NCI-H524 treated with DMSO at 0.1 percent for 48 hours (cell line): ENCODE results near the gene KERA.
"Not testable (repeated sequence)": the region's sequence is repeated elsewhere in the genome, so short reads cannot be mapped to it uniquely, and the experiment has no call there.

ENCODE experiments used
- DNase-seq: peaks from one replicate; lab custom pipeline; 2025; lab: John Stamatoyannopoulos, UW

KERA gene

DNA sequence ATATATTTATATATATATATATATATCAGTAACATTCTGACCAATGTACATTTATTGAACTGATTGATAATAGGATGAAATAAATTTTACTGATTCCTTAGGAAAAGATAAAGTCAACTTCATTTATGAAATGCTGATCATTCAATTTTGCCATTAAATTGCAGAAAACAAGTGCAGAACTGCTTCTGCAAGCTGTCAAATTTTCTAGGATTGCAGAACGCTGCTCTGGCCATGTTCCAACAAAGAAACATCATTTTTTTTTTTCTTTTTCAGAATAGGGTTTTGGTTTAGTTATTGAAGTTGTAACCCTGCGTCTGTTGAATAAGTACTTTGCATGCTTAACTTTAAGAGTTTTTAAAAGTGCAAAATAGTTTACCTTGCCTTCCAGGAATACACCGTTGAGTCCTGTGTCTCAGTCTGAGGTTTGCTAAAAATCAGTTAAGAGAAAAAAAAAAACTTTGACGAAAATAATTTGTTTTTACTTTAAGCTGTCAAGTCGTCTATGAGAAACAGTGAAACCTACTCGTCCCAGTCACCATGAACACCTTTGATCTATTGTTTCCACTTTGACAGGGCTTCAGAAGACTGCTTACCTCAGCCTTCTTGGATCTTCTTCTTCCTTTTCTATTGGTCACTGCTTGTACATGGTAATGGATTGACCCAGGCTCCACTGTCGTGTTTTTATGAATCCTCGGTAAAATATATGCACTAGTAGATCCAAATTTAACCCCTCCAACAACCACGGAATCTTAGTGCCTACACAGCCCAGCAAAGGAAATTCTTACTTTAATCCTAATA is at the start of gene KERA:
Gene KERA, minus strand, starts transcription at position 657 of the 798 bp plus-strand sequence. CDS start 1,743 bp downstream, outside the sequence.
- no peak for DNase-seq

DNA sequence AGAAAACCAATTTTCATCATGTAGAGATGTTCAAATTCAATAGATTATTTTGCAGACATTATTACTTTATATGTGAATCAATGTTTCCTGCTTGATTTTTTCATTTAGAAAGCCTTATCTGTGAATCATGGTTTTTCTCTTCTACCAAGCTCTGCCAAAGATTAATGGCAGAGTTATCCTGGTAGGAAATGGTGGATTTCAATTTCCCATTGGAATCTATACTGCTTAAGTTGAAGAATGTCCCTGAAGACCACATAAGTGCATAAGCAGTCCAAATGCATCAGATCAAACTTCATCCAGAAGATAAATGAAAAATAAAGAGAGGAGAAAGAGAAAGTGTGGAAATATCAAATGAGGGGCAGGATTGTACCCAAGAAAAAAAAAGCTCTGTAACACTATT is 48.5 kb upstream of the KERA start:
- no peak for DNase-seq

DNA sequence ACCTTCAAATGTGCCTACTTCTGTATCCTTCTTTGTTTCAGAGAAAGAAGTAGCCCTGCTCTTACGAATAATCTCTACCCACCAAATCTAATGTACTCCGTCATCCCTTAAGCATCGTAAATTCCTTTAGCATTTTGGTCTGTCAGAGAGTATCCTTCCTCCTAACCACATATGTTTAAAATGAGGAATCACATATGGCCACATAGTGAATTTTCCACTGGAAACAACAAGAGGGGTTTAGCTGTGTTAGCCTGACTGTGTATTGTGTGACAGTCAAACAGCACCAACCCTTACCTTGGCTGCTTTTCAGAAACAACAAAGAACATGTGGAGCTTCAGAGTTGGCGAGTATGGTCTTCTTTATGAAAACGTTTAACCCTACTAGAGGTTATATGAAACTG is 48.0 kb upstream of the KERA start:
- DNase-seq = no peak

- DNase-seq = no peak
Measured at GRCh38 chr12:91104812-91105466, 47.1 kb upstream of the KERA start.

DNA sequence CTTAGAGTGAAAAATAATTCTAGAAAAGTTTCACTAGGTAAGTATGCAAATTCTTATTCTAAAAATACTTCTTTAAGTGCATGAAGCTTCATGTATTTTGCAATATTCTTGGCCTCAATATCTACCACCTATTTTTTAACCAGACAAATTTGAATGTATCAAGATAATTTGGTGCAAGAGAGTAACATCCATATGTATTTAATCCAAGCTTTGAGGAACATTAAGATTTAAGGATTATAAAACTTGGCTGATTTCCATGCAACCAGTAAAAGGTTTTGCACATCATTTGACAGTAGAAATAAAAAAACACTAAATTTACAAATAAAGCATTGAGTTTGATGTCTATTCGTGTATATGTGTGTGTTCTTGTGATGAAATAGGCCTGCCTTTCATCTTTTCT is 45.8 kb upstream of the KERA start:
- DNase-seq = no peak

DNA sequence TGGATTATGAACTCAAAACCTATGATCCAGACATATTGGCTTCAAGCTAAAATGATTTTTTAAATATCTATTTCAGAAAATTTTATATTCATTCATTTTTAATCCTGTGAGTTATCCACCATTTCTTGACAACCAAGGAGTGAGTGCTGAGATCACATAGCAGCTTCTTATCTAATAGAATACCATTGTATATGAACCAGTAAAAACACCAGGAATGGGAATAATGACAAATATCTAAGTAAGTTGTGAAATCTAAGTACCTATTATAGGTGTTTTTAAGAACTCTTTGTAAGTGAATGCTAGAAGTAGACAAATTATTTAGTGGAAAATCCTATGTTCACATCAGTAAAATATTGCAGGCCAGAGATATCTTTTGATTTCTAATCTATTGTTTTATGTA is 45.3 kb upstream of the KERA start:
- DNase-seq = no peak

DNA sequence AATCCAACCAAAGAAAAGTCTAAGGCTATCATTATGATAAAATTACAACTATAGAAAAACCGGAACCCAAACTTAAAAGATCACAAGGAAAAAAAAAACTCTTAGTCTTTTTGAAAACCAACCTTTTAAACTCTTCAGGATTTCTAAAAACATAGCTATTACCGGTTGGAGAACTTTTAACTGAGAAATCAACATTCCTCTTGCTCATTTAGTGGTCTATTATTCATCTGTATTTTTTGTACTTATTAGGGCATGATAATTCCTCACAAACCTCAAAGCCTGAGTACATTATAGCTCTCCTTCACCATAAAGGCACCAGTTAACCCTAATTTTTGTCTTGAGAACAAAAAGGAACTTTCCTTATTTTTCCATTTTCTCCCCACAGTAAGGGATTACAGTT is 43.1 kb upstream of the KERA start:
- DNase-seq = no peak

GRCh38 chr12:91099836-91100235 is 42.0 kb upstream of the KERA start:
- no peak for DNase-seq

DNA sequence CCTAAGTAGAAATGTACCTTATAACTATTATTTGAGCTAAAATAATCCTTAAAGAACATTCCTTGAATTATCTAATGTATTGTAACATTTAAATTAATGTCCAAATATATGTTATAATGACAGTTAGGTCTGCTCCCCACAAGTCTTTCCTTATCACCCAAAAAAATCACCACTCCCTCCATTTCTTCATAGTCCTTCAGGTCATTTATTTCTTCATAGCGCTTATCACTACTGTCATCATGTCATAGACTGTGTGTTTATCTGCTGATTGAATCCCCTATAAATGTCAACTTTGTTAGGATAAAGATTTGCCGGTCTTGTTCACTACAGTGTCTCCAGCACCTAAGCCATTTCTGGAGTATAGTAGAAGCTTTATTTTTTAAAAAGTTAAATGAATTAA is 41.5 kb upstream of the KERA start:
- no peak for DNase-seq

DNA sequence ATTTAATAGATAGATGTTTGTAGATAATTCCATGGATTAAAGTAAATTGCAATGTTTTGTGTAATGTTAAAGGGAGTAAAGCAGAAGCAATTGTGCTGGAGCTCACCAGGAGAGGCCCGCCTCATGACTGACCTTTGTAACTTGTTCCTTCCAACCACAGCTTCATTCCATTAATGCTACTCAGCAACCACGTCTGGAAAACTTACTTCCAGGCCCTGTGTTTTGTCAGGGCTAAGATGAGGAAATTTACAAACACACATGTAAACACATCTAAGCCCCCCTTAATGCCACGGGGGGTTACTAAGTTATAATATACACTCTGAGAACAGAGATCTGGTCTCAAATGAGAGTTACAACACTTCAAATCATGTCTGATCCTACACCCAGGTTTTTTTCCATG is 41.1 kb upstream of the KERA start:
- DNase-seq = no peak

GRCh38 chr12:91098461-91098860 is 40.6 kb upstream of the KERA start:
- DNase-seq = no peak

- DNase-seq = no peak
Measured at GRCh38 chr12:91094957-91095356, 37.1 kb upstream of the KERA start.

GRCh38 chr12:91094032-91094662 is 36.3 kb upstream of the KERA start:
- no peak for DNase-seq

DNA sequence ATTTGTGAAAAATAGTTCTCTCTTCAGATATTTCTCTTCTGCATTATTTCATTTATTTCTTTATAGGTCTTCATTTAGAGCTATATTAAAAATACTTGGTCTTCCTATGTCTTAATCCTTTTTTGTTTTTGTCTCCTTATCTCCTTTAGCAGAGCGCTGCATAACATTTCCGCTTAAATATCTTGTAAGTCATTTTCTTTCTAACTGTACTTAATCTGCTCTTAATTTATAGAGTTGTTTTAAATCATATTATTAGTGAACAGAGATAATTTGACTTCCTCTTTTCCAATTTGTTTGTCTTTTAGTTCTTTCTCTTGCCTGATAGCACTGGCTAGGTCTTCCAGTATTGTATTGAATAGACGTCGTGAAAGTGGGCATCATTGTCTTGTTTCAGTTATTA is 35.5 kb upstream of the KERA start:
- DNase-seq = no peak

DNA sequence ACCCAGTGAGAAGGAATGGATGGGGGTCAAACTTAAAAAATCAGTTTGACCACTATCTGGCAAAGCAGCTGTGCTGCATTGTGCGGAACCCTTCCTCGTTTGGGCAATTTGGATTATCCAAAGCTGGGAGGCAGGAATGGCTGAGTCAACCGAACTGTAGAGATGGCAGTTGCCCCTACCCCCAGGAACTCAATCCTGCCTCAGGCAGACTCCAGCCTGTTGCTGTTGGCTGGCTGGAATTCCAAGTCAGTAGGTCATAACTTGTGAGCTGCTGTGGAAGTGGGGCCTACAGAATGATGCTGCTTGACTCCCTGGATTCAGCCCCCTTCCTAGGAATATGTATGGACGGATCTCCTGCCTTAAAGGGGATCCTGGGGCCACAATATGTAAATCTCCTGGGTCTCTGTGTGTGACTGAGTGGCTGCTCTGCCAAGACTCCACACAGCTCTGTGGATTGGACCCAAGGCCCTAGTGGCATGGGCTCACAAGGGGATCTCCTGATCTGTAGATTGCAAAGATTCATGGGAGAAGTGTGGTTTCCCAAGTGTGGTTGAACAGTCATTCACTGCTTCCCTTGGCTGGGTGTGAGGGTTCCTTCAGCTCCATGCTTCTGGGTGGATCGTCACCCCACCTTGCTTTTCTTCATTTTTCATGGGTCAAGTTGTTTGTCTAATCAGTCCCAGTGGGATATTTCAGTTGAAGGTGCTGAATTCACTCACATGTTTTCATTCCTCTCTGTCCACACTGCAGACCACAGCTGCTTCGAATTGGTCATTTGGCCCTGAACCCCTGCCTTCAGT is 34.3 kb upstream of the KERA start:
- DNase-seq = no peak

GRCh38 chr12:91089953-91090352 is 32.1 kb upstream of the KERA start:
- not testable (repeated sequence) for DNase-seq

DNA sequence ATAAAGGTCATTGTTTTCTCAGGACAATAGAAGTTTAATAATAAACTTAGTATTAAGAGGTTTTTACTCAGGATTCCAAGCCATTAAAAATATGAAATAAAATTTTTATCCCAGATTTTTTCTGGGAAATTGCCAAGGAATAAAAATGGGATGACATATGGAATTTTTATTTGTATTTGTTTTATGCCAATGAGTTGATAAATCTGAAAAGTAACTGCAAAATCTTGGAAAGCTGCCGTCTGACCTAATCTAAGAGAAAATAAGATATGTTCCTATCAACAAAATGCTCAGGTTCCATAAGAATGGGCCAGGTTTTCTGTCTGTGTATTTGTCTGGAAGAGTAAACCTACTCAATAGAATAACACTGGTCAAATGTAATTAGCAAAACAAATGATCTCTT is 22.2 kb upstream of the KERA start:
- DNase-seq = no peak

GRCh38 chr12:91078501-91078900 is 20.7 kb upstream of the KERA start:
- DNase-seq = no peak

GRCh38 chr12:91077228-91077954 is 19.6 kb upstream of the KERA start:
- DNase-seq = no peak

DNA sequence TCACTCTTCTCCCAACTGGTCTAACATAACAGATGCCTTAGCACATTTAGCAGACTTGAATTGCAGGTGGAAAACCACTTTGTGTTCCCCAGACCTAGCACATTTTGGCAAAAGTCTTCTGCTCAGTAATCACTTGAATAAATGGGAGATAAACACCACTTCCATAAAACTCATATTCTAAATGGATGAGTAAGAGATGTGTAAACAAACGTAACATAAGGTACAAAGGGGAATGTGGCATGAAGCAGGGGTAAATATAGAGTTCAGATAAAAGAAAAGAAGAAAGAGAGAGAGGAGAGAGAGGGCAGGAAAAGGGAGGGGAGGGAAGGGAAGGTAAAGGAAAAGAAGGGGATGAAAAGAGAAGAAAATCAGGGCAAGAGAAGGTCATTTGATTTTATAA is 17.0 kb upstream of the KERA start:
- no peak for DNase-seq

- DNase-seq = no peak
Measured at GRCh38 chr12:91074154-91074709, 16.4 kb upstream of the KERA start.
